ENCODE data around the gene HDAC4. TPM values are rescaled to one million over a fixed set of nuclear protein-coding genes. Genes with fewer than 3 reads are reported as not detected.

The HDAC4 gene
- total RNA-seq, 1 experiment from 2014 or later: 32.0 TPM

GRCh38 chr2:239323447-239323846 is 77.4 kb downstream of the HDAC4 start:
- TF ChIP-seq CTCF (conservative IDR thresholded peaks at IDR 0.05): no peak
- Histone ChIP-seq H3K27me3 (ENCODE audit: insufficient read depth, low read length) (no peaks in the 10 kb centered on the region), H2BK20ac (ENCODE audit: low read depth, low read length, poor library complexity, severe bottlenecking) (no peak overlapping the region), H3K4ac (ENCODE audit: low read depth, low read length) (no peak overlapping the region), H3K9ac (ENCODE audit: extremely low read depth, insufficient read length, low read length) (no peak overlapping the region), H2BK120ac (ENCODE audit: low read depth, low read length, poor library complexity, severe bottlenecking) (no peak overlapping the region), H2BK15ac (ENCODE audit: low read depth, low read length) (no peak overlapping the region), H2BK5ac (ENCODE audit: insufficient read length, low read length) (no peak overlapping the region), H4K20me1 (ENCODE audit: control insufficient read depth, insufficient read depth, insufficient read length) (no peaks in the 10 kb centered on the region), H4K8ac (replicated peaks; ENCODE audit: insufficient read length, low read depth, low read length) (no peak overlapping the region), H3K4me2 (ENCODE audit: insufficient read depth, insufficient read length, low read length) (no peak overlapping the region), H3K4me1 (ENCODE audit: insufficient read depth, low read length) (no peaks in the 10 kb centered on the region), H3K14ac (ENCODE audit: insufficient read depth, low read length) (no peak overlapping the region), H3K27ac (ENCODE audit: insufficient read length, low read depth, low read length) (no peak overlapping the region), H4K91ac (ENCODE audit: insufficient read length, low read depth, low read length) (no peak overlapping the region), H2AFZ (ENCODE audit: low read length) (no peak overlapping the region), H3K18ac (ENCODE audit: insufficient read length, low read depth, low read length) (no peak overlapping the region), H3K56ac (ENCODE audit: insufficient read length, low read depth, low read length) (no peak overlapping the region), H4K5ac (ENCODE audit: insufficient read length, low read depth, low read length) (no peak overlapping the region), H3K9me3 (ENCODE audit: control insufficient read depth, low read depth, low read length) (no peaks in the 10 kb centered on the region), H3K23ac (ENCODE audit: insufficient read length, low read depth, low read length) (no peak overlapping the region), H3T11ph (ENCODE audit: low read length) (no peak overlapping the region), H3K79me2 (ENCODE audit: insufficient read depth, low read length) (no peaks in the 10 kb centered on the region), H2BK12ac (ENCODE audit: insufficient read length, low read depth, low read length) (no peak overlapping the region), H3K23me2 (ENCODE audit: insufficient read length, low read depth, low read length, poor library complexity, severe bottlenecking) (no peaks in the 10 kb centered on the region), H2AK5ac (ENCODE audit: insufficient read length, low read length) (no peak overlapping the region), H3K79me1 (ENCODE audit: insufficient read depth, low read depth, low read length, poor library complexity, severe bottlenecking) (no peaks in the 10 kb centered on the region)
- DNase-seq: peak; percentile 10
- no CpG with 5 or more reads among the region's 14 CpGs for WGBS (ENCODE audit: extremely low coverage, insufficient read length, low lambda C conversion rate)
- Mint-ChIP-seq H3K36me3 (ENCODE audit: insufficient read depth in 1 of 3, low read depth in 3 of 3) (peaks cover 4 to 16% (median 12%) of the 10 kb centered on the region in 3 experiments; a peak in 5 of 7 replicates), H3K27ac (no peak overlapping the region; a peak in 1 of 7 replicates), H3K4me1 (peaks cover 25 to 29% of the 10 kb centered on the region in 2 experiments), H3K4me3 (no peak overlapping the region), H3K27me3 (ENCODE audit: low read depth) (no peaks in the 10 kb centered on the region), H3K9me3 (no peaks in the 10 kb centered on the region)
